Stimulated activated CD4-positive, alpha-beta T cell treated with anti-CD3 and anti-CD28 coated beads, Interleukin-2, amount 100 ng/mL, for 24 hours (primary cell): Measurements from ENCODE around the gene GPATCH1.
A peak's percentile ranks its signal among the peaks of the same experiment; 100 is the strongest.
"Not testable (repeated sequence)": the region's sequence is repeated elsewhere in the genome, so short reads cannot be mapped to it uniquely, and the experiment has no call there.

Source experiments
- DNase-seq, 2 donors: peaks; one replicate each; pipeline ENCODE4 v3.0.0-alpha.2; 2020

The GPATCH1 gene

DNA sequence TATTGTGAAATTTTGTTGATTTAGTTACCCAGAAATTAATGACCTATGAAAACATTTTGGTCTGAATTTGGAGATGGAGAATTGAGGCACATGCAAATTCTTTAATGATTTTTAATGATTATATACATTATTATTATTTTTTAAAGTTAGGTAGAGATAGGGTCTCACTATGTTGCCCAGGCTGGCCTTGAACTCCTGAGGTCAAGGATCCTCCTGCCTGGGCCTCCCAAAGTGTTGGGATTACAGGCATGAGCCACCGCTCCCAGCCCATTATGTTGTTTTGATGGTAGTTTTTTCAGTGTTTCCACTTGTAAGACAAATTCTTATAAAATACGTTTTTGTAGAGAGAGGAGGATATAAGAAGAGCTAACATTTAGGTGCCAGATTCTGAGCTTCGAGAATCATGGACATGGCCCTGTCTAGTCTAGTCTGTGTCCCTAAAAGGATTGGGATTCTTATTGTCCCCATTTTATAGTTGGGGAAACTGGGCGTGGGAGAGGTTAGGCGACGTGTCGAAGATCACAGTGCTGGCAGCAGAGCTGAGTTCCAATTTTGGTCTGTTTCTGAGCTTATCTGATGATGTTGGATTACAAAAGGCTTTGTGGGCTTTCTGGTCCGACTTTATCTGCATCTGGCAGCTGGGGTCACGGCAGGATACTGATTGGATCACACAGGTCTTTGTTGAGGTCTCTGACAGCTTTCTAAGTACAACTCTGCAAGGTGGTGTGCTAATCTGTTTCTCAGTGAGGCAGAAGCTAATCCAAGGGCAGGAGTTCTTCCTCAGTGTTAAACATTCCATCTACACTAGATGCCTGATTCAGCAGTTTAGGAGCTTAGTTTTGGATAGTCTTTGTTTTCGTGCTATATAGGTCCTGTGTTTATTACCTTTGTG, 43.5 kb downstream of the GPATCH1 start:
- DNase-seq = no peak

DNA sequence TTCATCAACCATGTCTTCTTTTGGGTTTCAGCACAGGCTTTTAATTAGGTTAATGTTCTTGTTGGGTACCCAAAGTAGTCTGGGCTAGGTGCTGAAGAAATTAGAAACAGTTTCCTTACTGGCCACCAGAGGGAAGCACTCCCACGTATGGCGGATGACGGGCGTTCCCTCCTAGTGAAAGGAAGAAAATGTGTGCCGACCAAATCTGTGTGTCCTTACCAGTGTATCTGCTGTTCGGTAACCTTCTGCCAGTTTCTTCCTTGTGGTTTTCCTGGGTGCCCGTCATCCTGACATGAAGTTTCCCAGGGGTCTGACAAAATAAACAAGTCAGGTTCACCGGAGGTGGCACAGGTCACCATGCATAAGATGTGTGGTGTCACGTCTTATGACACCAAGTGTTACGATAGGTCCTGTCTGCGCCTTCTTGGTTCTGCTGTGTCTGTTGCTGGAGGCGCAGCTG, 45.0 kb downstream of the GPATCH1 start:
- peak; percentile 56 to 57 for DNase-seq

DNA sequence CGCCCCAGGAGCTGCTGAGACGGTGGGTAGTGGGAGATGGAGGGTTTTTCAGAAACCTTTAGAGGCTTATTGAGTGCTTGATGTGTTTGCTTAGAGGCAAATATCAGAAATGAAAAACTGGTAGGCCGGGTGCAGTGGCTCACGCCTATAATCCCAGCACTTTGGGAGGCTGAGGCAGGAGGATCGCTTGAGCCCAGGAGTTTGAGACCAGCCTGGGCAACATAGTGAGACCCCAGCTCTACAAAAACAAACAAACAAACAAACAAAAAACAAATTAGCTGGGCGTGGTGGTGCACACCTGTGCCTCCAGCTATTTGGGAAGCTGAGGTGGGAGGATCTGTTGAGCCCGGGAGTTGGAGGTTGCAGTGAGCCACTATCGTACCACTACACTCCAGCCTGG, 45.7 kb downstream of the GPATCH1 start:
- DNase-seq = not testable (repeated sequence)

DNA sequence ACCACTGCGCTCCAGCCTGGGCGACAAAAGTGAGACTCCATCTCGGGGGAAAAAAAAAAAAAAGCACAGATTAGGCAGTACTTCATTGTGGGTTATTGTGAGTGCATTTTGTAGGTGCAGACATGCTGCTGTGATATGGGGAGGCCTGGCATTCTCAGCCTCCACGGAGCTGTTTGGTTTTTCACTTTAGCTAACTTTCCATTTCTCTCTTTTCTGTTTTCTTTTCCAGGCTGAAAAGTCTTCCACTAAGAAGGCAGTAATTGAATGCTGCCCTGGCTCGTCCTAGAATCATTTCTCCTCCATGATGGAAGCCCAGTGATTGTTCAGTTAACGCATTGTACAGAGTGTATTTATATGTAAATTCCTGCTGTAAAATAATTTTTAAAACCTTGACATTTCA, 48.9 kb downstream of the GPATCH1 start:
- no peak for DNase-seq

DNA sequence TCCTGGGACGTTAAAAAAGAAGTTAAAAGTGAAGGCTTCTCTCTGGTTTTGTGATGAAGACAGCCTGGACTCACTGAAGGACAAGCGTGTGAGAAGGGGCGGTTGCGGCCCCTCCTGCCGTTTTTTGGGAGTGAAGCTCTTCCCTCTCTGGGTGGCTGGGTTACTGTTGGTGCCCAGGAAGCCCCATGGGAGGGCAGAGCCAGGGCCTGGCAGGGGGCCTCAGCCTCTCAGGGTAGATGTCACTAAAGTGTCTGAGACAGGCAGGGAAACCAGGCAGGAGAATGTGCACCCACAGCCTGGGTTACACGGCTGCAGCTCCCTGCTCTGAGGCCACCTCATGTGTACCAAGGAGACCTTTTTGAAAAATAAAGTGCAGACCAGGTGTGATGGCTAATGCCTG, 49.5 kb downstream of the GPATCH1 start:
- no peak for DNase-seq

DNA sequence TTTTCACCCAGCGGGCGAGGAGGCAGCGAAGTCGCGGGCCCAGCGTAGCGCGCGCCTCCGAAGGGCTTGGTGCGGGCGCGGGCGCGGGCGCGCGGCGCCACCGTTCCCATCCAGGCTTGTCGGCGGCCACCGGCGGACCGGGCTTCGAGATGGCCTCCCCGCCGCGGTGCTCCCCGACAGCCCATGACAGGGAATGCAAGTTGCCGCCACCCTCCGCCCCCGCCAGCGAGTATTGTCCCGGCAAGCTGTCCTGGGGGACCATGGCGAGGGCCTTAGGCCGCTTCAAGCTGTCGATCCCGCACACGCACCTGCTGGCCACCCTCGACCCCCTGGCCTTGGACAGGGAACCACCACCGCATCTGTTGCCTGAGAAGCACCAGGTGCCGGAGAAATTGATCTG, 51.0 kb downstream of the GPATCH1 start, which contains the start of gene WDR88:
WDR88 (plus strand) TSS at position 94 of the 400 bp plus-strand sequence; CDS start at position 150, 56 bp downstream.
- no peak for DNase-seq

DNA sequence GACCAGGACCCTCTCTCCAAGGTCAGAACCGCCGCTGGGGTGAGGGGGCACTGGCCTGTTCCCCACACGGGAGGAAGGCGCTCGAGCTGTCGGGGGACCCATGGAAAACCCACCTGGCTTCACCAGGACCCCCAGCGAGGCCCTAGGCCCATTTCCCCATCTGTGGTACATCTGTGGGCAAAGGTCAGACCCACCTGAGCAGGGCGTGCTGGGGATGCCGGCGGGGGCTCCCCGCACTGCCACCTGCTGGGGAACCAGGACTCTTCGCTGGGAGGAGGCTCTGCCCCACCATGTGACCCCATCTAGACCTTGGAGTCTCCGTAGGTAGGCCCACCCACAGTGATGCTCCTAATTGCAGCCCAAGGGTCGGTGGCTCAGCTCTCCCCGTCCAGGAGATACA, 51.4 kb downstream of the GPATCH1 start:
- no peak for DNase-seq

DNA sequence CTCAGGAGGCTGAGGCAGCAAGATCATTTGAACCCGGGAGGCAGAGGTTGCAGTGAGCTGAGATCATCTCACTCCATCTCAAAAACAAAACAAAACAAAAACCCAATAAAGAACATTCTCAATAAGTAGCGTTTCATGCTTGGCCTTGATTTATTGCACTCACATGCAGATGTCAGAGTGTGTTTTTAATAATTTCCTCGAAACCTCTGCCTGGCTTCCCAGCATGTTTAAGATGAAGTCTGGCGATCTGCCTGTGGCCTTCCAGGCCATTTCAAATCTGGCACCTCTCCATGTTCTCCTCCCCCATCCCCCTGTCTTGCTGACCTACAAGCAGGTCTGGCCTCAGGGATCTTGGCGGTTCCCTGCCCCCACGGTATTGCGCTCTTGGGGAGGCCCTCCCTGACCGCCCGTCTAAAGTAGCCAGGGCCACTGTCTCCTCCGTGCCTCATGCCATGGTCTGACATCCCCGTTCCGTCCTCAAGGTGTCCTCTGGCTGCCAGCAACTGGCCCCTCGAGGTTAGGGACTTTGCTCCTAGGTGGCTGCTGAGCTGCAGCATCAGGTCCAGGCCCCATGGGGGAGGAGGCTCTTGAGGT, 52.6 kb downstream of the GPATCH1 start:
- no peak for DNase-seq

DNA sequence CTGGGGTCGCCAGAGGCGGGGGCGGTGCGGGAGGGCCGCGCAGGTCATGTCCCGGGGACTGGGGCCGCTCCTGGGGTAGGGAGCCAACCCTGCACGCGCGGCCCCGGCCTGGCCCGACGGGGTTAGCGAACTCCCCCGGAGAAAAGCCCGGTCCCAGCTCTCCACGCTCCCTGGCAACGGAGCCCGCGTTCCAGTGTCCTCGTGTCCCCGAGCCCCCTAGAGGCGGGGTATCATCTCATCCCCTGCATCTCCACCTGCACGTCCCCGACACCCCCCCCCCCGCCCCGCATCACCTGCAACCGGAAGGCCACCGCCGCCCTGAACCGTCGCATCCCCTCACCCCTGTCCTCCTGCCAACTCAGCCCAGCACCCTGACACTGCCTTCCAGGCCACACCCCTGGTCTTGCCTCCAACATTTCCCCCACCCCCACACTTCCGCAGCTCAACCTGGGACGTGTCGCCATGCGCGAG, 53.6 kb downstream of the GPATCH1 start:
- DNase-seq = peak; percentile 64 to 73

DNA sequence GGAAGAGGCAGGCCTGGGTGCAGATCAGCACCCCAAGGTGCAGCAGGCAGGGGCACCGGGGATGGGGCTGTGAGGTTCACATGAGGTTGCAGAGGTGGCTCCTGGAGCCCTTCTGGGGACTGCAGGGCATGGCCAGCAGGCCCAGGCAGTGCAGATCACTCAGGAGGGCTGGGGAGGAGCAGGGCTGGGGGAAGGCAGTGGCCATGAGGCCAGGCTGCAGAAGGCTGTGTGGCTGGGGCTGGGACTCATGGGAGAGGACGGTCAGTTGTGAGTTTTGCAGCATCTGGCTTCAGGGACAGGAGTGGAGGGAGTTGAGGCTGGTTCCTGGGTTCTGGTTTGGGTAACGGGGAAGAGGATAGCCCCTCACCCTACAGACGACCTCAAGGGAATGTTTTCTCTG, 58.2 kb downstream of the GPATCH1 start:
- DNase-seq = no peak

DNA sequence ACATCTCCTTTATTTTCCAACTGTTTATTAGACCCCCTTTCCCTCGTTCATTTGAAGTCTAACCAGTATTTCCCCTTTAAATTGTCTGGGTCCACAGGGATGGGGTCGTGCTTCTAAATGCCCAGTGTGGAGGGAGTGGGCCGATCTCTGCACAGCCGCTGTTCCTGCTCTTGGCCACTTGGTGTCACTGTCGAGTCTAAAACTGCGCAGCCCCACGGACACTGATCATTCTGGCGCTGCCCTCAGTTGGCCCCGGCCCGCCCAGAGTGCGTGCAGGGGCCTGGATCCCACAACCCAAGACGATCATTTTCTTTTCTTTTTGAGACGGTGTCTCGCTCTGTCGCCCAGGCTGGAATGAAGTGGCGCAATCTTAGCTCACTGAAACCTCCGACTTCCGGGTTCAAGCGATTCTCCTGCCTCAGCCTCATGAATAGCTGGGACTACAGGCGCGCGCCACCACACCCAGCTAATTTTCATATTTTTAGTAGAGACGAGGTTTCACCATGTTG, 63.0 kb downstream of the GPATCH1 start:
- peak; percentile 69 for DNase-seq

DNA sequence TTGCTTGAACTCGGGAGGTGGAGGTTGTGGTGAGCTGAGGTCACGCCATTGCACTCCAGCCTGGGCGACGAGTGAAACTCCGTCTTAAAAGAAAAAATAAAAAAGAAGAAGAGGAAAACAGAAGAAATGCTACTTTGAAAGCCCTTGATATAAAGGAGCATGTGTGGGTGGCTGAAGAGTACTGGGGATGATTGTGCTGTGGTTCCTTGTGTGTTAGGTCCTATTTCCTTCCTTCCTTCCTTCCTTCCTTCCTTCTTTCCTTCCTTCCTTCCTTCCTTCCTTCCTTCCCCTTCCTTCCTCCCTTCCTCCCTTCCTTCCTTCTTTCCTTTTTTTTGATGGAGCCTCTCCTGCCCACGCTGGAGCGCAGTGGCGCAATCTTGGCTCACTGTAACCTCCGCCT, 65.2 kb downstream of the GPATCH1 start:
- DNase-seq = no peak

DNA sequence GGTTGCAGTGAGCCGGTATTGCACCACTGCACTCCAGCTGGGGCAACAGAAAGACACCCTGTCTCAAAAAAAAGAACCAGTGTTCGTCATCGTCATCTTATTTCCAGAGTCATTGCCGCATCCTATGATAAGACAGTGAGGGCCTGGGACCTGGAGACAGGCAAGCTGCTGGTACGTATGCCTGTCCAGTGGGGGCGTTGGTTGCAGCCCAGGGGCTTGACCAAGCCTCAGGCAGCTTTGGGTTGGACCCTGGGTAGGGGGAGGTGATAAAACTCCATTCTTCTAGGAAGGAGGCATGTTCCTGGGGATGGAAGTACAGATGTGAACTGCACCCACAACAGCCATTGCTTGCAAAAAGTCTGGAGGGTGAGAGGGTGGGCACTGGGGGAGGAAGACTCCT, 66.6 kb downstream of the GPATCH1 start:
- DNase-seq = no peak

DNA sequence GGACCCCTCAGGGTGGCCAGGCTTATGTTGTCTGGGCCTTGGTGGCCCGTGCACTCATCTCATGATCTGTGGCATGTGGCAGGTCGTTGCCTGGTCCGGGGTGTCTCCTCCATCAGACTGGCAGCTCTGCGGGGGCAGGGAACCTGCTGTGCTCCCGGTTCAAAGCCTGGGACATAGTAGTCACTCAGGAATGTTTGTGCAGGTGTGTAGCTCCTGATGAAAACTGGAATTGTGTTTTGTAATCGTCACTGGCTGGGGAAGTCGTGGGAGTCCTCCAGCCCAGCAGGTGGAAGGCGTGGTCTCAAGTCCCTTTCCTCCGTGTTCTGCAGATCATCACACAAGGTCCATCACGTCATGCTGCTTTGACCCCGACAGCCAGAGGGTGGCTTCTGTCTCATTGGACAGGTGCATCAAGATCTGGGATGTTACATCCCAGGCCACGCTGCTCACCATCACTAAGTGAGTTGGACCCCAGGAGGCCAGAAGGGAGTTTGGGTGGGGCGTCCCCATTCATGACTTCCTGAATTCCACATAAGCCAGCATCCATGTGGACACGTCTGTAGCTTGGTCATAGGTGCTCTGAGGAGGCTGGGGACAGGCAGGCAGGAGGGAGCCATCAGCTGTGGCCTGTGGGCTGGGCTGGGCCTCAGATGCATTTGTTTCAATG, 70.0 kb downstream of the GPATCH1 start:
- no peak for DNase-seq

DNA sequence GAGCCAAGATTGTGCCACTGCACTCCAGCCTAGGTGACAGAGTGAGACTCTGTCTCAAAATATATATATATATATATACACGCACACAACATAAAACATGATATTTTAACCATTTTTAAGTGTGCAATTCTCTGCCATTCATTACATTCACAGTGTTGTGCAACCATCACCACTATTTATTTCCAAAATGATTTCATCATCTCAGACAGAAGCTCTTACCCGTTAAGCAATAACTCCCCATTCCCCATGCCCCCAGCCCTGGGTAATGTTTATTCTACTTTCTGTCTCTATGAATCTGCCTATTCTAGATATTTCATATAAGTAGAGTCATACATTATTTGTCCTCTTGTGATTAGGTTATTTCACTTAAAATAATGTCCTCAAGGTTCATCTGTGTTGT, 71.2 kb downstream of the GPATCH1 start:
- no peak for DNase-seq

DNA sequence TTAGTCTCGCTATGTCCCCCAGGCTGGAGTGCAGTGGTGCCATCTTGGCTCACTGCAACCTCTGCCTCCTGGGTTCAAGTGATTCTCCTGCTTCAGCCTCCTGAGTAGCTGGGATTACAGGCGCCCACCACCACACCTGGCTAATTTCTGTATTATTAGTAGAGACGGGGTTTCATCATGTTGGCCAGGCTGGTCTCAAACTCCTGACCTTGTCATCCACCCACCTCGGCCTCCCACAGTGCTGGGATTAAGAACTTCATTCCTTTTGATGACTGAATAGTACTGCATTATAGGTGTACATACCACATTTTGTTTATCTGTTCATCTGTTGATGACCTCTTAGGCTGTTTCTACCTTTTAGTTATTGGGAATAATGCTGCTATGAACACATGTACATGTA, 71.6 kb downstream of the GPATCH1 start:
- not testable (repeated sequence) for DNase-seq

DNA sequence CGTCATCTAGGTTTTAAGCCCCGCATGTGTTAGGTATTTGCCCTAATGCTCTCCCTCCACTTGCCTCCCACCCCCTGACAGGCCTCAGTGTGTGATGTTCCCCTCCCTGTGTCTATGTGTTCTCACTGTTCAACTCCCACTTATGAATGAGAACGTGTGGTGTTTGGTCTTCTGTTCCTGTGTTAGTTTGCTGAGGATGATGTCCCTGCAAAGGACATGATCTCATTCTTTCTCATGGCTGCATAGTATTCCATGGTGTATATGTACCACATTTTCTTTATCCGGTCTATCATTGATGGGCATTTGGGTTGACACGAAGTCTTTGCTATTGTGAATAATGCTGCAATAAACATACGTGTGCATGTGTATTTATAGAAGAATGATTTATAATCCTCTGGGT, 73.3 kb downstream of the GPATCH1 start:
- DNase-seq = not testable (repeated sequence)

DNA sequence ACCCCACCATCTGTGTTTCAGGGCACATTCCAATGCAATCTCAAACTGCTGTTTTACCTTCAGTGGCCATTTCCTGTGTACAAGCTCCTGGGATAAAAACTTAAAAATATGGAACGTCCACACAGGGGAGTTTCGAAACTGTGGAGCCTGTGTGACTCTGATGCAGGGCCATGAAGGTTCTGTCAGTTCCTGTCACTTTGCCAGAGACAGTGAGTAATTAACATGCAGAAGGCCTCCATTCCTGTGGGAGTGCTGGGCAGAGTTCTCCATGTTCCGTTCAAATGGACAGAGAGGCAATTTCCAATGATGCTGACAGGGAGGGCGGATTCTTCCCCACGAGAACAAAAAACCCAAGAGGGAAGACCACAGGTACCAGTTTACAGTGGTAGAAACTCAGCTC, 75.4 kb downstream of the GPATCH1 start:
- DNase-seq = no peak

DNA sequence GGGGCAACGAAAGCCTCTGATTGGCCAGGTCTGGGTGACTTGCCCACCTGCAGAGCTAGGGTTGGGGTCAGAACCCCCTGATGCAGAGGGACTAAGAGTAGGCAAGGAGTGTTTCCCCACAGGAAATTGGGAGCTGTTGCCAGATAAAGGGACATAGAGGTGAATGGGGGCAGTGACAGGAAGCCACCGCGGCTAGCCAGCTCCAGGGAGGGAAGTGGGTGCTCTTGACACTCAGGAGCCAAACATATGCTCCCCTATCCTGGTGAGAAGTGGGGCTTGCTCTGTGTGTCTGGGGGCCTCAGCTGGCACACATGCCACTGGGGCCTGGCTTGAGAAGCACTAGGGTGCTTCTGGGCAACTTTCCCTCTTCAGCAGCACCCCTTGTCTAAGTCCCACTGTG, 76.9 kb downstream of the GPATCH1 start:
- DNase-seq = no peak

DNA sequence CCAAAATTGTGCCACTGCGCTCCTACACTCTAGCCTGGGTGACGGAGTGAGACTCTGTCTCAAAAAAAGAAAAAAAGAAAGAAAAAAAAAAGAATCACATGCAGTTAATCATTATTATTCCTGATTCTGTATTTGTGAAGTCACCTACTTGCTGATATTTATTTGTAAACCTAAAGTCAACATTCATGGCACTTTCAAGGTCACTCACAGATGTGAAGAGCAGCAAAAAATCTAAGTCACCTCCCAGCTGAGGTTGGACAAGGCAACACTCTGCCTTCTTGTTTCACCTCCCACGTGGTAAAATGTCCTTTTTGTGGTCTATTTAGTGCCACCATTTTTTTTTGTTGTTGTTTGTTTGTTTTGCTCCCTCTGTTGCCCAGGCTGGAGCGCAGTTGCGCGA, 77.4 kb downstream of the GPATCH1 start:
- no peak for DNase-seq

DNA sequence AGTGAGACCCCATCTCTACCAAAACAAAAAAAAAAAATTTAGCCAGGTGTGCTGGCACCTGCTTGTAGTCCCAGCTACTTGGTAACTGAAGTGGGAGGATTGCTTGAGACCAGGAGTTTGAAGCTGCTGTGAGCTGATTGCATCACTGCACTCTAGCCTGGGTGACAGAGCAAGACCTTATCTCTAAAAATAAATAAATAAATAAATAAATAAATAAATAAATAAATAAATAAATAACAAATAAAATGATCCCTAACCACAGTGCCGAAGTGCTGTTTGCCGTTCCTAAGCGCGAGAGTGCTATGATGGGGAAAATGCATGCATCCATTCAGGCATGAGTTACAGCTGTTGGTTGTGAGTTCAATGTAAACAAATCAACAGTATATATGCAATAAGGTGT, 78.2 kb downstream of the GPATCH1 start:
- no peak for DNase-seq

DNA sequence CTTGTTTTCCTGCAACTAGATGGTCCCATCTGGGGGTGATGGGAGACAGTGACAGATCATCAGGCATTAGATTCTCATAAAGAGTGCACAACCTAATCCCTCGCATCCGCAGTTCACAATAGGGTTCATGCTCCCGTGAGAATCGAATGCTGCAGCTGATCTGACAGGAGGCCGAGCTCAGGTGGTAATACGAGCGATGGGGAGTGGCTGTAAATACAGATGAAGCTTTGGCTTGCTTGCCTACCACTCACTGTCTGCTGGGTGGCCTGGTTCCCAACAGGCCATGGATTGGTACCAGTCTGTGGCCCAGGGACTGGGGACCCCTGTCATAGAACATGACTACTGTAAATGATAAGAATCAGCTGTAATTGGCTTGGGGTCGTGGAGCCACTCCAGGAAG, 78.9 kb downstream of the GPATCH1 start:
- no peak for DNase-seq

DNA sequence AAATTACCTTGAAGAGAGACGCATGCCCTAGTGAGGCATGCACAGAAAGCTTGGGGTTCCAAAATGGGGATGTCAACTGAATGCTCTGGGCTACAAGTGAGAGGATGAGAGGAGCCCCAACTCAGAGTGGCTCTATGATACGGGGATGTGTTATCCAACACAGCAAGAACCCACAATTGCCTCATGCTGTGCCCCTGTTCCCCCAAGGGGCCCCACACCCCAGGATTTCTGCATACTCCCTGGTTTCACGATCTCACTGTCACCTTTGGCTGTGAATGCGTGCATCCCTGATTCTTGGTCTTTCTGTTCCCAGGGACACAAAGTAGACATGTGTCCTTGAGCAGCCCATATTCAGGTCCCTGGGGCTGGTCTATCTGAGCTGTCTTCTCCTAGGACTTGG, 80.2 kb downstream of the GPATCH1 start:
- no peak for DNase-seq
